Endodermal cell (in vitro differentiated cells): ENCODE results near the gene GNPAT. TPM values are rescaled to one million over a fixed set of nuclear protein-coding genes. Genes with fewer than 3 reads are reported as not detected.

ENCODE experiments used
- DNase-seq: peaks from one replicate; pipeline ENCODE4 v3.0.0-alpha.2; 2017
- H3K27ac ChIP-seq: 2 replicates; pipeline ENCODE4 v1.5.1; 2013; ENCODE audit warnings: mild to moderate bottlenecking, low read depth, low read length, moderate library complexity
- H3K27me3 ChIP-seq: 2 replicates; pipeline ENCODE4 v1.6.1; 2013; ENCODE audit warnings: mild to moderate bottlenecking, low read length, moderate library complexity; ENCODE audit not compliant: insufficient read depth, control insufficient read depth, poor library complexity, severe bottlenecking
- H3K36me3 ChIP-seq: 2 replicates; pipeline ENCODE4 v1.7.0; 2013; ENCODE audit warnings: mild to moderate bottlenecking, low read length, moderate library complexity; ENCODE audit not compliant: control insufficient read depth, insufficient read depth
- H3K4me1 ChIP-seq: one replicate; pipeline ENCODE4 v1.7.0; 2013; ENCODE audit warnings: low read length; ENCODE audit not compliant: control insufficient read depth, insufficient read depth
- H3K4me3 ChIP-seq: 2 replicates; pipeline ENCODE4 v1.5.1; 2013; ENCODE audit warnings: mild to moderate bottlenecking, low read length, moderate library complexity
- H3K9ac ChIP-seq: 2 replicates; pipeline ENCODE4 v1.6.1; 2013; ENCODE audit warnings: mild to moderate bottlenecking, low read length, moderate library complexity; ENCODE audit not compliant: poor library complexity, severe bottlenecking; ENCODE audit errors: extremely low read depth
- H3K9me3 ChIP-seq: 2 replicates; pipeline ENCODE4 v1.6.1; 2013; ENCODE audit warnings: mild to moderate bottlenecking, low read length, moderate library complexity; ENCODE audit not compliant: control insufficient read depth
- H3K27ac Mint-ChIP-seq: 2 replicates; pipeline ENCODE4 v1.8.0; 2020; ENCODE audit warnings: mixed read lengths
- H3K27me3 Mint-ChIP-seq: 2 replicates; pipeline ENCODE4 v1.8.0; 2021; ENCODE audit warnings: mild to moderate bottlenecking, mixed read lengths; ENCODE audit not compliant: insufficient read depth
- H3K36me3 Mint-ChIP-seq: 2 replicates; pipeline ENCODE4 v1.8.0; 2020; ENCODE audit warnings: low read depth, mixed read lengths
- H3K4me1 Mint-ChIP-seq: 2 replicates; pipeline ENCODE4 v1.8.0; 2020; ENCODE audit warnings: mixed read lengths
- H3K4me3 Mint-ChIP-seq: 2 replicates; pipeline ENCODE4 v1.8.0; 2020; ENCODE audit warnings: mild to moderate bottlenecking, moderate library complexity, mixed read lengths
- H3K9me3 Mint-ChIP-seq: 2 replicates; pipeline ENCODE4 v1.8.0; 2020; ENCODE audit warnings: mild to moderate bottlenecking, mixed read lengths
- CTCF ChIP-seq: fragments of 200-600 bp; sonication (generic); conservative IDR thresholded peaks from 2 replicates; pipeline ENCODE4 v1.5.0; 2021; ENCODE audit warnings: antibody characterized with exemption, mild to moderate bottlenecking
- WGBS, 2 experiments: methylation state at CpG; one replicate each; pipeline versions ENCODE4 v1.1.5 to v1.1.7; 2013; ENCODE audit warnings: missing lambda C conversion rate in 2 of 2, mixed read lengths in 1 of 2; ENCODE audit not compliant: insufficient coverage in 1 of 2, insufficient read length in 1 of 2; 5-methylcytosine and 5-hydroxymethylcytosine counted together
- total RNA-seq, 2 donors: library from RNA; stranded (reverse); fragmentation: NEBNext Ultra II Directional in 1 of 2; extraction: Animal tissue kit (Norgen Biotek cat#: 25700) in 1 of 2; gene quantifications; 2 replicates in 1 of 2; 3 replicates in 1 of 2; pipeline ENCODE4 v1.2.1, GENCODE V29; 2021

GNPAT gene
- total RNA-seq, 2 donors from 2014 or later = 56.5 to 69.1 TPM

GRCh38 chr1:231217056-231217455, 24.0 kb upstream of the GNPAT start:
- 92 to 93% methylated on average over 9 to 11 of the region's 11 CpGs for WGBS, 2 experiments
- Histone ChIP-seq H3K4me1 (peaks cover 7% of the 10 kb centered on the region), H3K4me3 (no peak overlapping the region), H3K27me3 (no peaks in the 10 kb centered on the region), H3K36me3 (no peaks in the 10 kb centered on the region), H3K9me3 (no peaks in the 10 kb centered on the region), H3K27ac (no peak overlapping the region), H3K9ac (no peak overlapping the region)
- Mint-ChIP-seq H3K27ac (no peak overlapping the region), H3K27me3 (peaks cover 71% of the 10 kb centered on the region), H3K9me3 (no peaks in the 10 kb centered on the region), H3K4me1 (peaks cover 25% of the 10 kb centered on the region), H3K36me3 (peaks cover 2% of the 10 kb centered on the region), H3K4me3 (no peak overlapping the region)
- TF ChIP-seq CTCF = no peak
- no peak for DNase-seq

GRCh38 chr1:231218078-231218477, 22.9 kb upstream of the GNPAT start:
- no peak for DNase-seq

GRCh38 chr1:231219422-231220401, 21.3 kb upstream of the GNPAT start:
- Mint-ChIP-seq H3K4me3 (no peak overlapping the region), H3K27ac (no peak overlapping the region), H3K27me3 (peaks cover 46% of the 10 kb centered on the region), H3K9me3 (no peaks in the 10 kb centered on the region), H3K36me3 (peaks cover 12% of the 10 kb centered on the region), H3K4me1 (peaks cover 14% of the 10 kb centered on the region)
- WGBS, 2 experiments = 91 to 94% methylated on average over 7 to 9 of the region's 10 CpGs
- H3K9me3 ChIP-seq = no peaks in the 10 kb centered on the region
- no peaks in the 10 kb centered on the region for H3K27me3 ChIP-seq
- TF ChIP-seq CTCF = no peak
- peaks cover 13% of the 10 kb centered on the region for H3K36me3 ChIP-seq
- peaks cover 7% of the 10 kb centered on the region for H3K4me1 ChIP-seq
- DNase-seq = no peak
- H3K9ac ChIP-seq = no peak overlapping the region
- no peak overlapping the region for H3K4me3 ChIP-seq
- H3K27ac ChIP-seq = no peak overlapping the region

More at GRCh38 chr1:231218078-231218477, 22.9 kb upstream of the GNPAT start:
- no peaks in the 10 kb centered on the region for H3K36me3 ChIP-seq
- Mint-ChIP-seq H3K27me3 (peaks cover 62% of the 10 kb centered on the region), H3K9me3 (no peaks in the 10 kb centered on the region), H3K4me1 (peaks cover 15% of the 10 kb centered on the region), H3K27ac (no peak overlapping the region), H3K4me3 (no peak overlapping the region), H3K36me3 (peaks cover 7% of the 10 kb centered on the region)
- no peaks in the 10 kb centered on the region for H3K9me3 ChIP-seq
- no peak for TF ChIP-seq CTCF
- peaks cover 7% of the 10 kb centered on the region for H3K4me1 ChIP-seq
- no peak overlapping the region for H3K27ac ChIP-seq
- H3K4me3 ChIP-seq = no peak overlapping the region
- 91 to 97% methylated on average over 3 to 6 of the region's 6 CpGs for WGBS, 2 experiments
- H3K9ac ChIP-seq = no peak overlapping the region
- no peaks in the 10 kb centered on the region for H3K27me3 ChIP-seq
